Measurements from ENCODE around the gene GNB1L.

Gene GNB1L

DNA sequence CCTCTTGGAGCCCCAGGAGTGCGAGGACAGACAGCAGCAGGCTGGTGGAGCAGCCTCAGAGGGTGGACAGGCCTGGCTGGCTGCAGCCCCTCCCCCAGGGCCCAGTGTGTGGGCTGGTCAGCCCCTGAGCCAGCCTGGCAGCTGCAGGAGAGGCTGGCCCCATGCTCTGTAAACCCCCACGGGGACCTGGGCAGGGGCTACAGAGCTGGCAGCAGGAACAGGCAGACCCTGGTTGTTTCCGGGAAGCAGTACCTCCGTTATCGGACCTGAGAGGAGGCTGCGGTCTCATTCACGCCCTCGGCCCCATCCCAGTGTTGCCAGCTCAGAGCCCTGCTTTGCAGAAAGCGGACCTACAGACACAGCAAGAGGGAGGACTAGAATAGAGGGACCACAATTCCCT lies 48.4 kb upstream of the GNB1L start:
- Histone ChIP-seq H3K27me3 (ENCODE audit: insufficient read depth, poor library complexity, severe bottlenecking) (no peaks in the 10 kb centered on the region), H3K27ac (replicated peaks) (no peak overlapping the region), H3K4me3 (replicated peaks; ENCODE audit: insufficient read depth, low read length) (no peak overlapping the region)
- TF ChIP-seq CTCF (IDR thresholded peaks at IDR 0.05; ENCODE audit: insufficient read depth, low read length): no peak
- TF ChIP-seq SPI1 (IDR thresholded peaks at IDR 0.05; ENCODE audit: borderline replicate concordance, low read depth): no peak
- TF ChIP-seq, protein P1, sequence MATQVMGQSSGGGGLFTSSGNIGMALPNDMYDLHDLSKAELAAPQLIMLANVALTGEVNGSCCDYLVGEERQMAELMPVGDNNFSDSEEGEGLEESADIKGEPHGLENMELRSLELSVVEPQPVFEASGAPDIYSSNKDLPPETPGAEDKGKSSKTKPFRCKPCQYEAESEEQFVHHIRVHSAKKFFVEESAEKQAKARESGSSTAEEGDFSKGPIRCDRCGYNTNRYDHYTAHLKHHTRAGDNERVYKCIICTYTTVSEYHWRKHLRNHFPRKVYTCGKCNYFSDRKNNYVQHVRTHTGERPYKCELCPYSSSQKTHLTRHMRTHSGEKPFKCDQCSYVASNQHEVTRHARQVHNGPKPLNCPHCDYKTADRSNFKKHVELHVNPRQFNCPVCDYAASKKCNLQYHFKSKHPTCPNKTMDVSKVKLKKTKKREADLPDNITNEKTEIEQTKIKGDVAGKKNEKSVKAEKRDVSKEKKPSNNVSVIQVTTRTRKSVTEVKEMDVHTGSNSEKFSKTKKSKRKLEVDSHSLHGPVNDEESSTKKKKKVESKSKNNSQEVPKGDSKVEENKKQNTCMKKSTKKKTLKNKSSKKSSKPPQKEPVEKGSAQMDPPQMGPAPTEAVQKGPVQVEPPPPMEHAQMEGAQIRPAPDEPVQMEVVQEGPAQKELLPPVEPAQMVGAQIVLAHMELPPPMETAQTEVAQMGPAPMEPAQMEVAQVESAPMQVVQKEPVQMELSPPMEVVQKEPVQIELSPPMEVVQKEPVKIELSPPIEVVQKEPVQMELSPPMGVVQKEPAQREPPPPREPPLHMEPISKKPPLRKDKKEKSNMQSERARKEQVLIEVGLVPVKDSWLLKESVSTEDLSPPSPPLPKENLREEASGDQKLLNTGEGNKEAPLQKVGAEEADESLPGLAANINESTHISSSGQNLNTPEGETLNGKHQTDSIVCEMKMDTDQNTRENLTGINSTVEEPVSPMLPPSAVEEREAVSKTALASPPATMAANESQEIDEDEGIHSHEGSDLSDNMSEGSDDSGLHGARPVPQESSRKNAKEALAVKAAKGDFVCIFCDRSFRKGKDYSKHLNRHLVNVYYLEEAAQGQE (IDR thresholded peaks at IDR 0.05; ENCODE audit: insufficient replicate concordance, low read depth): no peak
- TF ChIP-seq POLR2AphosphoS5 (IDR thresholded peaks at IDR 0.05; ENCODE audit: low read depth): no peak
- no peak for TF ChIP-seq GABPA (IDR thresholded peaks at IDR 0.05; ENCODE audit: low read depth)
- DNase-seq (ENCODE audit: low read depth in 1 of 2, low spot score in 1 of 2): no peak

DNA sequence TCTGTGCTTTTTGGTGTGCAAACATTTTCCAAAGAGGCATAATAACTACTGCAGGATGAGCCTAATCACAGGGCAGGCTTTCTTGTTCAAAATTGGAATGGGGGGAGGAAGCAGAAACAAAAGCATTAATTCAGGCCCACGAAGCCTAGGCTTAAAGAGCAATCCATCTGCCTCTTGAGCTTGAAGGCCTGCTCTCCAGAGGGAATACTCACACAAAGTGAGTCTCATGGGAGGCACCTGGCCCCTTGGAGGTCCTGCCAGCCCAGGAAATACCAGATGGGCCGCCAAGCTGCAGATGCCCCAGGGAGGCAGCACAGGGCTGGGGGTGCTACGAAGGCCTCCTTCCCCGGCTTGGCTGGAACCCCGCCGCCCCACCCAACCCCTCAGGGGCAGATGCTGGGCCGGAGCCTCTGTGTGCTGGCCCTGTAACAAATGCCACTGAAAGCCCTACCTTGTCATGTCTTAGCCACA lies 47.6 kb upstream of the GNB1L start:
- Histone ChIP-seq H3K4me3 (replicated peaks; ENCODE audit: insufficient read depth, low read length) (no peak overlapping the region), H3K27me3 (ENCODE audit: insufficient read depth, poor library complexity, severe bottlenecking) (no peaks in the 10 kb centered on the region), H3K27ac (replicated peaks) (no peak overlapping the region)
- no peak for DNase-seq (ENCODE audit: low read depth in 1 of 2, low spot score in 1 of 2)
- TF ChIP-seq POLR2AphosphoS5 (IDR thresholded peaks at IDR 0.05; ENCODE audit: low read depth) (no peak), CTCF (IDR thresholded peaks at IDR 0.05; ENCODE audit: insufficient read depth, low read length) (no peak)
- TF ChIP-seq, protein P1 (IDR thresholded peaks at IDR 0.05; ENCODE audit: insufficient replicate concordance, low read depth): no peak

DNA sequence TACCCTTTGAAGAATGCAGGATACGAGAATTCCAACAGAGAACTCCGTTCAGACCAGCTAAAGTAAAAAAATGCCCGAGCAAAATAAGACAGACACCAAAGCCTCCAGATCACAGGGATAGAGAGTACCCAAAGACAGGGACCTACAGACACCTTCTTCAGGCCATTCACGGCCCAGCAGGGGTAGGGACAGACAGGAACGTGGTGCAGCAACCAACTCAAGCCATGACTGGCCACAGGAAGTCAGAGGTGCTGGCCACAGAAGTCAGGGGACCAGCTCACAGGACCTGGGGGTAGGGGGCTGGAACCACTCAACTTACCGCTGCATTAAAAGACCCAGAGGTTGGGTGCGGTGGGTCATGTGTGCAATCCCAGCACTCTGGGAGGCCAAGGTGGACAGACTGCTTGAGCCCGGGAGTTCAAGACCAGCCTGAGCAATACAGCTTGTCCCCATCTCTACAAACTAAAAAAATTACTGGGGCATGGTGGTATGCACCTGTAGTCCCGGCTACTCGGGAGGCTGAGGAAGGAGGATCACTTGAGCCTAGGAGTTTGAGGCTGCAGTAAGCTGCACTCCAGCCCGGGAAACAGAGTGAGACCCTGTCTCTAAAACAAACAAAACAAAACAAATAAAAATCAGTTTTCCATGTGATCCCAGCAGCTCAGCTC lies 47.0 kb upstream of the GNB1L start:
- TF ChIP-seq POLR2AphosphoS5 (IDR thresholded peaks at IDR 0.05; ENCODE audit: low read depth) (no peak), CTCF (IDR thresholded peaks at IDR 0.05; ENCODE audit: insufficient read depth, low read length) (no peak), SPI1 (IDR thresholded peaks at IDR 0.05; ENCODE audit: borderline replicate concordance, low read depth) (no peak), GABPA (IDR thresholded peaks at IDR 0.05; ENCODE audit: low read depth) (no peak)
- TF ChIP-seq, protein P1 (IDR thresholded peaks at IDR 0.05; ENCODE audit: insufficient replicate concordance, low read depth): no peak
- no peak overlapping the region for H3K4me3 ChIP-seq (replicated peaks; ENCODE audit: insufficient read depth, low read length)
- DNase-seq (ENCODE audit: low read depth in 1 of 2, low spot score in 1 of 2): no peak
- H3K27ac ChIP-seq (replicated peaks): no peak overlapping the region
- no peaks in the 10 kb centered on the region for H3K27me3 ChIP-seq (ENCODE audit: insufficient read depth, poor library complexity, severe bottlenecking)
